Gastrocnemius medialis (tissue), 4 donors: ENCODE data around the gene GALNT9.

Experiments
- CTCF ChIP-seq, 5 experiments: fragments of 450-650 bp in 3 of 5; fragments of 200-600 bp in 2 of 5; sonication (generic) in 2 of 5; IDR thresholded peaks in 4 of 5; conservative IDR thresholded peaks in 1 of 5; 1 replicate in 4 of 5; 2 replicates in 1 of 5; pipeline ENCODE4 v1.5.1; 2016 to 2019; ENCODE audit warnings: antibody characterized with exemption in 5 of 5, mild to moderate bottlenecking in 3 of 5, moderate library complexity in 3 of 5
- POLR2A ChIP-seq, 2 donors: fragments of 450-650 bp; IDR thresholded peaks; one replicate each; pipeline ENCODE4 v1.6.1; 2017; ENCODE audit warnings: antibody characterized with exemption in 2 of 2, mild to moderate bottlenecking in 2 of 2, moderate library complexity in 2 of 2

GRCh38 chr12:132282031-132282949 lies 47.1 kb downstream of the GALNT9 start:
- TF ChIP-seq CTCF (IDR thresholded peaks at IDR 0.05 in 4 of 5, conservative IDR thresholded peaks at IDR 0.05 in 1 of 5) (no peak), POLR2A (IDR thresholded peaks at IDR 0.05) (no peak)
